Measurements from ENCODE around the gene PDE1A. TPM values are rescaled to one million over a fixed set of nuclear protein-coding genes. Genes with fewer than 3 reads are reported as not detected.

The PDE1A gene
- total and polyA plus RNA-seq, 4 donors = 0.64 to 5.2 (median 1.7) TPM

DNA sequence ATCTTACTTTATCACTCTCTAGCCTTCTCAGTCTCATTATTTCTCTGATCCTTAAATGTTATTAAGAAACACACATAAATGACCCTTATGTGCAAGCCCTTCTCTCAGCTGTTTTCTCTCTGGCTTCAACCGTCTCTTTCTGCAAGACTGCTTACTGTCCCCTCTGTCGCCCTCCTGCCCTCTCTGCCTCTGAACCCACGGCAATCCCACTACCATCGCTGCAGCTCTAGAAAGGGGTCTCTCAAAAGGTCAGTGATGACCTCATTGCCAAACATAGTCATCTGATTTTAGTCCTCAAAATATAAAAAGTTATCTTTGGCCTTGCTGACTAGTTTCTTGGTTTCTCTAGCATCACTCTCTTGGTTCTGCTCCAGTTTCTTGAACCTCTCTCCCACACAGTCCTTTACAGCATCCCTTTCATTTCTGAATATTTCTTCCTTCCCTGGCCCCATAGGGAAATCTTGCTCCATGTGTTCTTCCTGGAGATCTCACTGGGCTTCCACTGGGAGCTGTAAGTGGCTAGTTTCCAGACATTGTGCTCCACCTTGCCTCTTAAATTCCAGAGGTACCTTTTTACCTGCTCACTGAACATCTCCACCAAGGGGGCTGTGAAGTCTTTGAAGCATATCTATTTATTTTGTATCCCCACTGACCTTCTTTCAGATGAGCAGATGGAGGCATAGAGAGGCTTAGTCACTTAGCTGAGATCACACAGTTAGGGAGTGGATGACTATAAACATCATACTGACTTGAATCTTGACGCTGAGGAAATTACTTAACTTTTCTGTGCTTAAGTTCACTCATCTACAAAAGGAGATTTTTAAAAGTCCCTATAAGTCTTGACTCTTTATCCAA is 96.2 kb downstream of the PDE1A start (continued):
- TF ChIP-seq, protein P1, sequence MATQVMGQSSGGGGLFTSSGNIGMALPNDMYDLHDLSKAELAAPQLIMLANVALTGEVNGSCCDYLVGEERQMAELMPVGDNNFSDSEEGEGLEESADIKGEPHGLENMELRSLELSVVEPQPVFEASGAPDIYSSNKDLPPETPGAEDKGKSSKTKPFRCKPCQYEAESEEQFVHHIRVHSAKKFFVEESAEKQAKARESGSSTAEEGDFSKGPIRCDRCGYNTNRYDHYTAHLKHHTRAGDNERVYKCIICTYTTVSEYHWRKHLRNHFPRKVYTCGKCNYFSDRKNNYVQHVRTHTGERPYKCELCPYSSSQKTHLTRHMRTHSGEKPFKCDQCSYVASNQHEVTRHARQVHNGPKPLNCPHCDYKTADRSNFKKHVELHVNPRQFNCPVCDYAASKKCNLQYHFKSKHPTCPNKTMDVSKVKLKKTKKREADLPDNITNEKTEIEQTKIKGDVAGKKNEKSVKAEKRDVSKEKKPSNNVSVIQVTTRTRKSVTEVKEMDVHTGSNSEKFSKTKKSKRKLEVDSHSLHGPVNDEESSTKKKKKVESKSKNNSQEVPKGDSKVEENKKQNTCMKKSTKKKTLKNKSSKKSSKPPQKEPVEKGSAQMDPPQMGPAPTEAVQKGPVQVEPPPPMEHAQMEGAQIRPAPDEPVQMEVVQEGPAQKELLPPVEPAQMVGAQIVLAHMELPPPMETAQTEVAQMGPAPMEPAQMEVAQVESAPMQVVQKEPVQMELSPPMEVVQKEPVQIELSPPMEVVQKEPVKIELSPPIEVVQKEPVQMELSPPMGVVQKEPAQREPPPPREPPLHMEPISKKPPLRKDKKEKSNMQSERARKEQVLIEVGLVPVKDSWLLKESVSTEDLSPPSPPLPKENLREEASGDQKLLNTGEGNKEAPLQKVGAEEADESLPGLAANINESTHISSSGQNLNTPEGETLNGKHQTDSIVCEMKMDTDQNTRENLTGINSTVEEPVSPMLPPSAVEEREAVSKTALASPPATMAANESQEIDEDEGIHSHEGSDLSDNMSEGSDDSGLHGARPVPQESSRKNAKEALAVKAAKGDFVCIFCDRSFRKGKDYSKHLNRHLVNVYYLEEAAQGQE (IDR thresholded peaks at IDR 0.05) = no peak

DNA sequence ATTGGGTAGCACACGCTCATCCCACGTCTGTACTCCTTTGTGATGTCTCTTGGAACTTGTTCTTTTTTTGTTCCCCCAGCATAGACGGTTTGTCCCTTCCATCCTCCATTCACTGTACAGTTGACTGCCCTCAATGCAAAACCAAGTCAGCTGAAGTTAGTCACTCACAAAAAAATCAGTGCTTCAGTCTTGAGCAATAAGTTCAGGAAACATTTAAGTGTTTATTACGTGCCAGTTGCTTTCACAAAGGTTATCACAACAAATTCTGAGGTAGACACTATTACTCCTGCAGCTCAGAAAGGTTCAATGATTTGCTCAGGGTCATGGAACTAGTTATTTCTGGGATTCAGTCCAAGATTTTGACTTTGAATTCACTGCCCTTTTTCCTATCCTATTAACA is 102.2 kb downstream of the PDE1A start:
- 65% methylated on average over 4 of the region's 4 CpGs for WGBS
- no peak for TF ChIP-seq FOXA1 (IDR thresholded peaks at IDR 0.05)
- TF ChIP-seq YY1 (IDR thresholded peaks at IDR 0.05) = no peak
- TF ChIP-seq, protein P1 (IDR thresholded peaks at IDR 0.05) = no peak
- TF ChIP-seq TAF1 (conservative IDR thresholded peaks at IDR 0.05) = no peak
- Histone ChIP-seq H3K9me3 (ENCODE audit: control insufficient read depth in 4 of 4, low read length in 3 of 4) (peaks cover 0 to 2% (median 0%) of the 10 kb centered on the region in 4 donors), H3K4me1 (ENCODE audit: control insufficient read depth in 4 of 4, insufficient read depth in 4 of 4, low read length in 3 of 4) (no peaks in the 10 kb centered on the region), H3K27ac (ENCODE audit: low read depth in 1 of 2, low read length in 2 of 2) (no peak overlapping the region), H3K36me3 (ENCODE audit: control insufficient read depth in 4 of 4, insufficient read depth in 3 of 4, low read depth in 1 of 4, low read length in 3 of 4) (no peaks in the 10 kb centered on the region), H3K9ac (ENCODE audit: low read depth in 1 of 2, low read length in 2 of 2) (no peak overlapping the region), H3K27me3 (ENCODE audit: control insufficient read depth in 4 of 4, insufficient read depth in 4 of 4, low read length in 3 of 4) (peaks cover 0 to 5% (median 0%) of the 10 kb centered on the region in 4 donors), H3K4me3 (ENCODE audit: low read depth in 1 of 3, low read length in 3 of 3) (no peak overlapping the region)
- DNase-seq (ENCODE audit: low spot score) = no peak

- Histone ChIP-seq H3K4me1 (ENCODE audit: control insufficient read depth in 4 of 4, insufficient read depth in 4 of 4, low read length in 3 of 4) (no peaks in the 10 kb centered on the region), H3K9me3 (ENCODE audit: control insufficient read depth in 4 of 4, low read length in 3 of 4) (no peaks in the 10 kb centered on the region), H3K9ac (ENCODE audit: low read depth in 1 of 2, low read length in 2 of 2) (no peak overlapping the region), H3K27me3 (ENCODE audit: control insufficient read depth in 4 of 4, insufficient read depth in 4 of 4, low read length in 3 of 4) (peaks cover 0 to 5% (median 0%) of the 10 kb centered on the region in 4 donors), H3K4me3 (ENCODE audit: low read depth in 1 of 3, low read length in 3 of 3) (no peak overlapping the region), H3K27ac (ENCODE audit: low read depth in 1 of 2, low read length in 2 of 2) (no peak overlapping the region), H3K36me3 (ENCODE audit: control insufficient read depth in 4 of 4, insufficient read depth in 3 of 4, low read depth in 1 of 4, low read length in 3 of 4) (no peaks in the 10 kb centered on the region)
- no peak for DNase-seq (ENCODE audit: low spot score)
- WGBS = 33% methylated on average over 1 of the region's 1 CpG
- TF ChIP-seq YY1 (IDR thresholded peaks at IDR 0.05) (no peak), TAF1 (conservative IDR thresholded peaks at IDR 0.05) (no peak), JUND (IDR thresholded peaks at IDR 0.05) (no peak), RAD21 (IDR thresholded peaks at IDR 0.05) (no peak), EGR1 (IDR thresholded peaks at IDR 0.05; ENCODE audit: low read depth in 2 of 2) (no peak), GABPA (IDR thresholded peaks at IDR 0.05 in 1 of 2, conservative IDR thresholded peaks at IDR 0.05 in 1 of 2) (no peak), HNF4A (conservative IDR thresholded peaks at IDR 0.05) (no peak), ATF3 (IDR thresholded peaks at IDR 0.05) (no peak), NR2F2 (IDR thresholded peaks at IDR 0.05) (no peak), FOXA2 (IDR thresholded peaks at IDR 0.05) (no peak), RXRA (IDR thresholded peaks at IDR 0.05) (no peak), HNF4G (IDR thresholded peaks at IDR 0.05) (no peak), FOXA1 (IDR thresholded peaks at IDR 0.05) (no peak)
- TF ChIP-seq, protein P2, sequence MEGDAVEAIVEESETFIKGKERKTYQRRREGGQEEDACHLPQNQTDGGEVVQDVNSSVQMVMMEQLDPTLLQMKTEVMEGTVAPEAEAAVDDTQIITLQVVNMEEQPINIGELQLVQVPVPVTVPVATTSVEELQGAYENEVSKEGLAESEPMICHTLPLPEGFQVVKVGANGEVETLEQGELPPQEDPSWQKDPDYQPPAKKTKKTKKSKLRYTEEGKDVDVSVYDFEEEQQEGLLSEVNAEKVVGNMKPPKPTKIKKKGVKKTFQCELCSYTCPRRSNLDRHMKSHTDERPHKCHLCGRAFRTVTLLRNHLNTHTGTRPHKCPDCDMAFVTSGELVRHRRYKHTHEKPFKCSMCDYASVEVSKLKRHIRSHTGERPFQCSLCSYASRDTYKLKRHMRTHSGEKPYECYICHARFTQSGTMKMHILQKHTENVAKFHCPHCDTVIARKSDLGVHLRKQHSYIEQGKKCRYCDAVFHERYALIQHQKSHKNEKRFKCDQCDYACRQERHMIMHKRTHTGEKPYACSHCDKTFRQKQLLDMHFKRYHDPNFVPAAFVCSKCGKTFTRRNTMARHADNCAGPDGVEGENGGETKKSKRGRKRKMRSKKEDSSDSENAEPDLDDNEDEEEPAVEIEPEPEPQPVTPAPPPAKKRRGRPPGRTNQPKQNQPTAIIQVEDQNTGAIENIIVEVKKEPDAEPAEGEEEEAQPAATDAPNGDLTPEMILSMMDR (IDR thresholded peaks at IDR 0.05; ENCODE audit: low read depth, low read length, missing input control) = no peak
- TF ChIP-seq, protein P3, sequence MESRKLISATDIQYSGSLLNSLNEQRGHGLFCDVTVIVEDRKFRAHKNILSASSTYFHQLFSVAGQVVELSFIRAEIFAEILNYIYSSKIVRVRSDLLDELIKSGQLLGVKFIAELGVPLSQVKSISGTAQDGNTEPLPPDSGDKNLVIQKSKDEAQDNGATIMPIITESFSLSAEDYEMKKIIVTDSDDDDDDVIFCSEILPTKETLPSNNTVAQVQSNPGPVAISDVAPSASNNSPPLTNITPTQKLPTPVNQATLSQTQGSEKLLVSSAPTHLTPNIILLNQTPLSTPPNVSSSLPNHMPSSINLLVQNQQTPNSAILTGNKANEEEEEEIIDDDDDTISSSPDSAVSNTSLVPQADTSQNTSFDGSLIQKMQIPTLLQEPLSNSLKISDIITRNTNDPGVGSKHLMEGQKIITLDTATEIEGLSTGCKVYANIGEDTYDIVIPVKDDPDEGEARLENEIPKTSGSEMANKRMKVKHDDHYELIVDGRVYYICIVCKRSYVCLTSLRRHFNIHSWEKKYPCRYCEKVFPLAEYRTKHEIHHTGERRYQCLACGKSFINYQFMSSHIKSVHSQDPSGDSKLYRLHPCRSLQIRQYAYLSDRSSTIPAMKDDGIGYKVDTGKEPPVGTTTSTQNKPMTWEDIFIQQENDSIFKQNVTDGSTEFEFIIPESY (IDR thresholded peaks at IDR 0.05) = no peak
- TF ChIP-seq, protein P4, sequence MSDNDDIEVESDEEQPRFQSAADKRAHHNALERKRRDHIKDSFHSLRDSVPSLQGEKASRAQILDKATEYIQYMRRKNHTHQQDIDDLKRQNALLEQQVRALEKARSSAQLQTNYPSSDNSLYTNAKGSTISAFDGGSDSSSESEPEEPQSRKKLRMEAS (IDR thresholded peaks at IDR 0.05) = no peak
Measured at GRCh38 chr2:182321096-182321495, 105.7 kb downstream of the PDE1A start.
